Measurements from ENCODE around the gene PP2D1.
"Not testable (repeated sequence)": the region's sequence is repeated elsewhere in the genome, so short reads cannot be mapped to it uniquely, and the experiment has no call there.

Gene PP2D1

GRCh38 chr3:20012164-20012563 lies at the start of gene PP2D1:
Gene PP2D1, minus strand, starts transcription at chr3:20012264. Its CDS starts 192 bp downstream, at chr3:20012072.
- no peak for DNase-seq

GRCh38 chr3:20060974-20061685 lies 49.1 kb upstream of the PP2D1 start:
- DNase-seq, result peak; percentile 91

- DNase-seq, result no peak
Observed at GRCh38 chr3:20059929-20060328, 47.9 kb upstream of the PP2D1 start.

- DNase-seq, result no peak
Observed at GRCh38 chr3:20057612-20058180, 45.6 kb upstream of the PP2D1 start.

GRCh38 chr3:20056725-20057611 lies 44.9 kb upstream of the PP2D1 start:
- peak; percentile 75 for DNase-seq

- DNase-seq, result no peak
Observed at GRCh38 chr3:20055842-20056241, 43.8 kb upstream of the PP2D1 start.

- DNase-seq, result no peak
Observed at GRCh38 chr3:20055020-20055775, 43.1 kb upstream of the PP2D1 start.

- peak; percentile 85 for DNase-seq
Observed at GRCh38 chr3:20054549-20054987, 42.5 kb upstream of the PP2D1 start.

GRCh38 chr3:20052851-20053250 lies 40.8 kb upstream of the PP2D1 start:
- DNase-seq, result no peak

- DNase-seq, result no peak
Observed at GRCh38 chr3:20051123-20051806, 39.2 kb upstream of the PP2D1 start.

GRCh38 chr3:20047976-20048883 lies 36.2 kb upstream of the PP2D1 start:
- peak; percentile 18 for DNase-seq

- DNase-seq, result no peak
Observed at GRCh38 chr3:20047341-20047779, 35.3 kb upstream of the PP2D1 start.

- no peak for DNase-seq
Observed at GRCh38 chr3:20046556-20046955, 34.5 kb upstream of the PP2D1 start.

GRCh38 chr3:20045141-20045540 lies 33.1 kb upstream of the PP2D1 start:
- DNase-seq, result not testable (repeated sequence)

GRCh38 chr3:20043825-20044224 lies 31.8 kb upstream of the PP2D1 start:
- DNase-seq, result peak; percentile 27

- DNase-seq, result peak; percentile 85
Observed at GRCh38 chr3:20043396-20043795, 31.3 kb upstream of the PP2D1 start.

GRCh38 chr3:20042331-20042730 lies 30.3 kb upstream of the PP2D1 start:
- DNase-seq, result no peak

GRCh38 chr3:20041197-20041780 lies 29.2 kb upstream of the PP2D1 start:
- DNase-seq, result peak; percentile 85

- DNase-seq, result peak; percentile 75
Observed at GRCh38 chr3:20040548-20041196, 28.6 kb upstream of the PP2D1 start.

Measured in suppressor macrophage treated with lipopolysaccharide for 4 hours (primary cell).